Stimulated activated CD4-positive, alpha-beta T cell treated with anti-CD3 and anti-CD28 coated beads, Interleukin-2, amount 100 ng/mL, for 4 hours (primary cell): ENCODE results near the gene KRT71.

Experiments
- DNase-seq: peaks from one replicate; pipeline ENCODE4 v3.0.0-alpha.2; 2020; ENCODE audit warnings: low read depth

Gene KRT71

GRCh38 chr12:52537101-52537500 lies 15.8 kb downstream of the KRT71 start:
- DNase-seq: no peak

DNA sequence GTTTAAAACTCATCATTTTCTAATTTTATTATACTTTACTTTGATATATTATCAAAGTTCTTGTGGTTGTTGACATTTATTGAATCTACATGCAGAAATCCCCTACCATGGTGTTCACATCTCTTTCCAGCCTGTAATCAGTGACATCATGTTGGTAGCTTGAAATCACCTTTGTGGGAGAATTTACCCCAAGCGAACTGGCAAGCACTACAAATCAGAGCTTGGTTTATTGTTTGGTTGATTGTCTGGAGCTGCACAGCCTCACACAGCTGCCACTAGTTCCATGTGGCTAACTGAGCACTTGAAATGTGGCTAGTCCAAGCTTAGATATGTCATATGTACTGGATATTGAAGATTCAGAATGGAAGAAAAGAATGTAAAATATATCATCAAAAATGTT lies 17.4 kb downstream of the KRT71 start:
- no peak for DNase-seq

- DNase-seq: no peak
These were observed 18.5 kb downstream of the KRT71 start for GRCh38 chr12:52534482-52534881.

GRCh38 chr12:52533686-52534470 lies 19.1 kb downstream of the KRT71 start:
- no peak for DNase-seq

DNA sequence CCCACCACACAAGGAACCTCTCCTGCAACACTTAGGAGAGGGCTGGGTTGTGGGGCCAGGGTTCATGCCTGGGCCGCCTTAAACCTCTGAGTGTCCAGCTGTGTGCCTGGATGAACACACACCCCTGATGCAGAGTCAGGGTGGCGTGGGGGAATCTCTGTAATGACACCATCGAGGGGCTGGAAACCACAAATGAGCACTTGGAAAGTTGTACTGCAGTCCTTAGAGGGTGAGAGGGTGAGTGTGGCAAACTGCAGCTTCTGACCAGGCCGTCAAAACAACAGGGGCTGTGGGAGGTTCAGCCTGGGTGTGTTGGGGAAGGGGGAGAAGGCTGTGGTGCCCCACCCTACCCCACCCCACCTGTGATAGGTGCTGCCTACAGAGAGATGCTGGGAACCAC lies 20.3 kb downstream of the KRT71 start:
- DNase-seq: no peak

DNA sequence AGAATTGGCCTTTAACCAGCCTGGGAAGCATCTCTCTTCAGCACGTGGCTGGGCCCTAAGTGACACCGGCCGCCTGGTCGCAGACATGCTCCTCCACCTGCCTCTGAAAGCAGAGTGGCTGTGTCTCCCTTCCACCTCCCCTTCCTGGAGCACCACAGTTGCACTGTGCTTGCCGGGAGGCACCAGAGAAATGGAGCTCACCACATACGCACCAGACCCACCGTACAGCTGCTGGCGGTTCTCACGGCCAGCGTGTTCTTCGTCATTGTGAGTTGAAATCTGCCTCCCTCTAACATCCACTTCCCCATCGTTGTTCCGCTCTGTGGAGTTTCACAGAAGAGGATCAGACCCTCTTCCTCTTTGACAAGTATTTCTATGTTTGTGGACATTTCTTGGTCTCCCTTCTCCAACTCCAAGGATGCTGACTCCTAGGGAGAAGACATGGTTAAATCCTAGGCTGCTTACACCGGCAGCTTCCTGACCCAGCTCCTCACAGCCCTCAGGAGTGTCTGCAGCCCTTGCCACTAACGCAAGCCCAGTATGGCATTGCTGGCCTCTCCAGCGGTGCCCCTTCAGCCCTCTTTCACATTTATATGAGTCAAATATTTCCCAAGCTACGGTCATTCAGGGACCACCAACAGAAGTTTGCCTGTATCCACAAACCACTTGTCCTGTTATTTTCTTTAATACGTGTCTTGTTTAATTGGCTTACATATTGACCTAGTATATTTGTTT lies 21.2 kb downstream of the KRT71 start:
- DNase-seq: no peak

DNA sequence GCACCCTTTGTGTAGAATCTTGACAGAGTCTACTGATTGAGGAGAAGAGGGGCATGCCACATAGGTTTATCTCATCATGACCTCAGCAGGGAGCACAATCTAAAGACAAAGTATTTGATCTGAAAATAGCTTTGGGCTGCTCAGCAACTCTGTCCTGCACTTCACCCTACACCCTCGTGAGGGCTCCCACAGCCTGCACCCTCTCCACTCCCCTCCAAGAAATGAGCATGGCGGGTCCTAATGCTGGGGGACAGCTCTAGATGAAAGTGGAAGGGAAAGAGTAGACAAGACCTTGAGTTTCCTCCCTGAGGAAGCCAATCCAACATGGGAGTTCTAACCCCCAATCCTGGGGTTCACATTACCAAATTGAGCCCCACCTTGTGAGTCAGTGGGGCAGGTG lies 22.0 kb downstream of the KRT71 start:
- no peak for DNase-seq

DNA sequence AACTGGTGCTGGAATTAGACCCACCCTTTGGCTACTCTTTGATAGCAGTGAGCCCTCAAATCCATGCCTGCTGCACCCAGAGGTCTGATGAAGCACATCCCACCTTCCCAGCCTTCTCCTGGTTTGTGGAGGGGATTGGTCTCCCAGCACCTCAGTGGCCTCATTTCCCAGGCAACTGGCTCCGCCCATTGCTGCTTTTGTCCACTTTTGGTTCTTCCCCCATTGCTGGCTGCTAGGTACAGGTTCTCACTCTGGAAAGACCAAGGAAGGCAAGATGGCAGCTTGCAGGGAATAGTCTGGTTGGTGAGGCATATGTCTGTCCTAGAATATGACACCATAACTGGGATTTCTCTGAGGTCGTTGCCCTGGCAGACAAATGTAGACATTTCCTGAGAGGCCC lies 22.6 kb downstream of the KRT71 start:
- DNase-seq: no peak

DNA sequence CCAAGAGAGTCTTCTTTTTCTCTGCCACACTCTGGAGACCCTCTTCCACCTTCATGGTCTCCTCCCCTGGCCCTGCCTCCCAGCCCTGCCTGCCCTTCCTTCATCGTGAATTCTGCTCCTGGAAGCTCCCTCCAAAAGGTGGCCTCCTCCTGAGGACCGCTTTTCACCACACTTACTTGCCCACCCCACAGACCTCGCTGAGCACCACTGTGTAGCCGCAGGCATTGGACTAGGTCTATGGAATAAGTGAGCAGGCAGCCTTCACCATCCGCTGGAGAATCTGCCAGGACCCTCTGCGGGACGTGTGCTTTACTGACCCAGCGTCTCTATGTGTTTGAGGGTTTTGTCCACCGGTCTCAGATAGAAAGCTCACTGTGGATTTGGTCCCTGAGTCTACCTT lies 23.1 kb downstream of the KRT71 start:
- no peak for DNase-seq

GRCh38 chr12:52529417-52529816 lies 23.5 kb downstream of the KRT71 start:
- no peak for DNase-seq

GRCh38 chr12:52528641-52529143 lies 24.3 kb downstream of the KRT71 start:
- no peak for DNase-seq

- no peak for DNase-seq
These were observed 25.7 kb downstream of the KRT71 start for GRCh38 chr12:52527121-52527800.

DNA sequence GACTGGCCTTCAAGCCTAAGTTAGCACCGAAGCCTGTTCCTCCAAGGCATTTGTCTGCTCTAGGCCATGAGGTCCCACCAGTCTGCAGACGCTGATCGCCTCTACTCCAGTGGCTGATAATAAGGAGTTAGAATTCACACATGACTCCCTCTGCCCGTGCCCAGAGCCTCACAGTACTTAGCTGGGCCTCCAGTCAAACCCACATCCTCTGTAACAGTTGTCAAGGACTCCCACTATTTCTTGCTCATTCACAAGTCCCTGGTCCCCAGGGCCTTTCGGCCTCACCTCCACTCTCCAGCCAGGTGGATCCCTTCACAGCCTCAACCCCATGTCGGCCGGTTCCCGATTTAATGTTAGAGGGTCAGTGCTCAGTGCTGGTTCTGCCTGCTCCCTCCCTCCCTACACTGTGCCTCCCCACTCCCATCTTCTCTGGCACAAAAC lies 26.4 kb downstream of the KRT71 start:
- no peak for DNase-seq

GRCh38 chr12:52525661-52526499 lies 27.1 kb downstream of the KRT71 start:
- DNase-seq: no peak

DNA sequence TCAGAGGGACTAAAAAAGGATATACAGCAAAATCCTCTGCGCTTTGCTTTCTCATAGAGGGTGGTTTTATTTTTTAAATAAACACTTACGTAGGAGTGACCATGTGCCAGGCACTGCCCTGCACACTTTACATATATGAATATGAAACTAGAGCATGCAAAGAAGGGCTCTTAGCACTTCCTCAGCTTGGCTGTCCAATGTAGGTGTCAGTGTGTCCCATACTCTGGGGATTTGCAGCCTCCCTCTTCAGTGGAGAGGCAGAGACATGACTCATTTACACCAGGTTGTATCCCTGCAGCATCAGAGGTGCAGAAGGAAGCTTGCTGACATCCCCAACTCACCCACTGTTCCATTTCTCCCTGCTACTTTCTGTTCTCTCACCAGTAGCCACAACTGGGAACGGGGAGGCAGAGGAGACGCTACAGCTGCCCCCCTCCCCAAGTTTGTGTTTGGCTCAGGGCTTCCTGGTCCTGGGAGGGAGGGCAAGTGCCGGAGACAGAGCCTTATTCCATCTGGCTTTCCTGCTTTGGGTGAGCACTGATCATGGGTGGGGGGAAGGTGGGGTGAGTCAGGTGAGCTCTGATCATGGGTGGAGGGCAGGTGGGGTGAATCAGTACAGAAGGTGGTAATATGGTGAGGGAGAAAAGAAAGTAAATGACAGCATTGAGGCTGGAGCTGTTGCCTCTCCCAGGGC lies 27.9 kb downstream of the KRT71 start:
- DNase-seq: no peak

DNA sequence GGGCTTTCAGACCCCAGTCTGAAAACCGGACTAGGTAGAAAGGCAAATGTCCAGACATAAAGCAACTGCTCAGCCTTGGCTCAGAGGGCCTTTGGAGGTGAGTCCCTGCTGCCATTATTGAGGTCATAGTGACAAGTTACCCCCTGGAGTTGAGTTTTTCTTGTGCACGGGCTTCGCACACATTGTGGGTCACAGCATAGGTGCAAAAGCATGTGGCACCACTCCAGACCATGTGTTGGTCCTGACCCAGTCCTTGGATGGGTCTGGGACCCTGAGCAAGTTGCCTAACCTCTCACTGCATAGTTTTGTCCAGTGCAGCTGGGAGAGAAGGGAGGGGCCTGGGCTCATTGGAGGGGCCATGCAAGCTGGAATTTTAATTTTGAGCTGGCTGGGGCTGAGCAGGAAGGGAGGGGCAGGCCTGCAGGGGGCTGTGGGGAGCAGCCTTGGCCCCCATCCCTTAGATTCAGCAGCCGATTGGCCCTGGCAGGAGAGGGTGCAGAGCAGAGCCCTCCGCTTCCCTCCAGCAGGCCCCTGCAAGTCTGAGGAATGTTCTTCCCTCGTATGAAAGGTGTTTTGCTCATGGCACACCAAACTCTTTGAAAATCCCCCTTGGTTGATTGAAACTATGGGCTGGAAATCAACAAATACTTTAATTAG lies 28.6 kb downstream of the KRT71 start:
- DNase-seq: no peak

GRCh38 chr12:52523824-52524223 lies 29.1 kb downstream of the KRT71 start:
- no peak for DNase-seq

DNA sequence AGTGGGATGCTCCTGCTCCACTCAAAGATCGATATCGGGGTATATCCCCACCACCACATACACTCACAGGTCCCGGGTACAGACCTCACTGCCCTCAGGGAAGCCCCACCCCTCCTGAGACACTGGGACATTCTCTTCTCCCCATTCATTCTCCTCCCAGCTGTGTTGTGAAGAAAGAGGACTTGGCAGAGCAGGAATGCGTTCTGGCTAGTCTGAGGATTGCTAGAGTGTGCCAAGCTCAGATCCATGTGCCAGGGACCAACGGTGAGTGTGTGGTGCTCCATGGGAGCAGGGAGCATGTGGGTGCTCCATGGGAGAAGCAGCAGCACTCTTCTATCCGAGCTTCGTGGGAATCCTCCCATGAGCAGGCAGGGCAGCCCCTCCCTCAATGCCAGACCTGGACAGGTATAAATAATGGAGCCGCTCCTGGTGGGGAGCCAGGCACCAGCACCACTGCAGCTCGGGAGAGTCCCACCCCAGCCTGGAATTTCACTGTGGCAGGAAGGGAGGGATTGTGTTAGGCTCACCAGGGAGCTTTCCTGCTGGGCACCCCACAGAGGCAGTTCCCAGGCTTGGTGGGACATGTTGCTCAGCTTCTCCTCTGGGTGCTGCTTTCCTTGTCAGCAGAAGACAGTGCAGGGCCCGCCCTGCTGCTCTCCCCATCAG lies 30.5 kb downstream of the KRT71 start:
- no peak for DNase-seq

GRCh38 chr12:52521568-52522266 lies 31.2 kb downstream of the KRT71 start:
- no peak for DNase-seq

DNA sequence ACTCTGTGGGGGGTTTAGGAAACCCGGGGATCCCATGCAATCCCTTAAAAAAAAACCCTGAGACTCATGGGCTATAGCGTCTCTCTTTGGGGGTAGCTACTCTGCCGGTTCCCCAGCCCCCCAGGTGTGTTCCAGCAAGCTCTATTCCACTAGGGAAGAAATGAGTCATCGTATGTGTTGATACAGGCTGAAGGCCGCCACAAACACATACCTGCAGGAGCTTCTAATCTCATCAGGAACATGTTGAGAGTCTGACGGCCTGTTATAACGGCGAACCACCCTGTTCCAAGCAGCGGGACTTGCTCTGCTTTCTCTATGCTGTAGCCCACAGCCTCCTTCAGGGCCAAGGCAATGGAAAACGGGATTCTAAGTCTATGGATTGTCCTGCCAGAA lies 31.8 kb downstream of the KRT71 start:
- DNase-seq: no peak
